Fibroblast of lung (primary cell): ENCODE data around the gene ABCG8.

Experiments
- EZH2 ChIP-seq: IDR thresholded peaks from 2 replicates; pipeline ENCODE4 v1.5.1; 2012; ENCODE audit warnings: low read length, control low read depth, mild to moderate bottlenecking; ENCODE audit errors: missing control alignments
- TF ChIP-seq, protein P1 (sequence below), 2 donors: IDR thresholded peaks in 1 of 2; conservative IDR thresholded peaks in 1 of 2; 1 replicate in 1 of 2; 2 replicates in 1 of 2; pipeline ENCODE4 v1.5.1; 2011 to 2012; ENCODE audit warnings: low read length in 2 of 2, control low read depth in 1 of 2, inconsistent platforms in 1 of 2, low read depth in 1 of 2, mild to moderate bottlenecking in 1 of 2

DNA sequence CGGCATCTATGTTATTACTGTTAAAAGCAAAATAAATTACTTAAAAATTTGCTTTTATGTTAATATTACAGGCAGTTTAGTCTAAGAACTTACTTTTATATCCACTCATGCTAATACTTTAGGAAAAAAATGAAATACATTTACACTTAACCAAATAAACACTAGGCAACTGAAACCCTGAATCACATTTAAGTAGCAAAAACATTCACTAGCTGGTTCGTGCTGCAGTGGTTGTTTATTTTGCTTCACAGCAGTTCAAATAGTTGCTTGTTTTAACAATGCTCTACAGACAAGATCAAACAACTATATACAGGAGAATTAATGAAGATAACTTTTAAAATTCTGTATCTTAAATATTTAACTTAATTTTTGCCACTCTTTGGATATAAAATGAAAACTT is 60.8 kb downstream of the ABCG8 start:
- TF ChIP-seq, protein P1, sequence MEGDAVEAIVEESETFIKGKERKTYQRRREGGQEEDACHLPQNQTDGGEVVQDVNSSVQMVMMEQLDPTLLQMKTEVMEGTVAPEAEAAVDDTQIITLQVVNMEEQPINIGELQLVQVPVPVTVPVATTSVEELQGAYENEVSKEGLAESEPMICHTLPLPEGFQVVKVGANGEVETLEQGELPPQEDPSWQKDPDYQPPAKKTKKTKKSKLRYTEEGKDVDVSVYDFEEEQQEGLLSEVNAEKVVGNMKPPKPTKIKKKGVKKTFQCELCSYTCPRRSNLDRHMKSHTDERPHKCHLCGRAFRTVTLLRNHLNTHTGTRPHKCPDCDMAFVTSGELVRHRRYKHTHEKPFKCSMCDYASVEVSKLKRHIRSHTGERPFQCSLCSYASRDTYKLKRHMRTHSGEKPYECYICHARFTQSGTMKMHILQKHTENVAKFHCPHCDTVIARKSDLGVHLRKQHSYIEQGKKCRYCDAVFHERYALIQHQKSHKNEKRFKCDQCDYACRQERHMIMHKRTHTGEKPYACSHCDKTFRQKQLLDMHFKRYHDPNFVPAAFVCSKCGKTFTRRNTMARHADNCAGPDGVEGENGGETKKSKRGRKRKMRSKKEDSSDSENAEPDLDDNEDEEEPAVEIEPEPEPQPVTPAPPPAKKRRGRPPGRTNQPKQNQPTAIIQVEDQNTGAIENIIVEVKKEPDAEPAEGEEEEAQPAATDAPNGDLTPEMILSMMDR (conservative IDR thresholded peaks at IDR 0.05 in 1 of 2, IDR thresholded peaks at IDR 0.05 in 1 of 2; ENCODE audit: low read depth in 1 of 2, low read length in 2 of 2), result no peak
- TF ChIP-seq EZH2, result no peak
